ENCODE data around the gene TRAK2. TPM values are rescaled to one million over a fixed set of nuclear protein-coding genes. Genes with fewer than 3 reads are reported as not detected.

The TRAK2 gene
- total and polyA plus RNA-seq, 9 of the 15 experiments (the other 6 are each of a cell fraction or from before 2014, with no cell fraction given): 3.4 to 10.4 (median 7.3) TPM

DNA sequence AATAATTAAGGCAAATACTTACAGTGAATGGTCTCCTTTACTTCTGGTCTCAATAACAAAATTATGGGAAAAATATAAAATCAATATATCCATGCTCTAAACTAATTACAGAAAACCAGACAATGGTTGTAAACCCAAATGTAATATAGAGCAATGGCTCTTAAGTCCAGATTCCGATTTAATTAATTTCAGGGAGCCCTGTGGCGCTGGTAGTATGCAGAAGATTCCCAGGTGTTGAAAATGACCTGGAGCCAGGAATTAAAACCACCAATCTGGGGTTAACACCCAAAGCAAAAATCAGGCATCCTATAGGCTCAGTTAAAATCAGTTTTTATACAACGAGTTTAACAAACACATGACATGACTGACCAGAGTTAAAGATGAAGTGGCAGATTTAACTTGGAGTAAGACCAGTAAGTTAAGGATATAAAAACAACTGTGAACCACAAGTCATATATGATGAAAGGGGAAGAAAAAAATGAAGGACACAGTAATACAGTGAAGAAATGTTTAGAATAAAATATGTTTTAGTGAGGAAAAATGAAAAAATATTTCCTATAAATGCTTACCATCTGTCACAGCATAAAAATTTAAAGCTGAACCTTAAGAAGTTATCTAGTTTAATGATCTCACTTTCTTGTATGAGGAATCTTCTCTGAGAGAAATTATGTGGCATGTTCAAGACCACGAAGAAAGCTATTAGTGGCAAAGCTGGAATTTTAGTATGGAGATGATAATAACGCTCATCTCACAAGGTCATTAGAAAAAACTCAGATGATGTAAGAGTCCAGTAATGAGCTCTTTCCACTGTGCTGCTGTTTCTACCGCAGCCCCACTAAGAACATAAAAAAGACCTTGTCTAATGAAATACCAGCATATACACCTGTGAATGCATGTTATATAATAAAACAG is 48.4 kb downstream of the TRAK2 start (continued):
- TF ChIP-seq, protein P1, sequence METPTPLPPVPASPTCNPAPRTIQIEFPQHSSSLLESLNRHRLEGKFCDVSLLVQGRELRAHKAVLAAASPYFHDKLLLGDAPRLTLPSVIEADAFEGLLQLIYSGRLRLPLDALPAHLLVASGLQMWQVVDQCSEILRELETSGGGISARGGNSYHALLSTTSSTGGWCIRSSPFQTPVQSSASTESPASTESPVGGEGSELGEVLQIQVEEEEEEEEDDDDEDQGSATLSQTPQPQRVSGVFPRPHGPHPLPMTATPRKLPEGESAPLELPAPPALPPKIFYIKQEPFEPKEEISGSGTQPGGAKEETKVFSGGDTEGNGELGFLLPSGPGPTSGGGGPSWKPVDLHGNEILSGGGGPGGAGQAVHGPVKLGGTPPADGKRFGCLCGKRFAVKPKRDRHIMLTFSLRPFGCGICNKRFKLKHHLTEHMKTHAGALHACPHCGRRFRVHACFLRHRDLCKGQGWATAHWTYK (CRISPR knock-in tag; IDR thresholded peaks at IDR 0.05): peak; percentile 89
- no peak for TF ChIP-seq NFYB (IDR thresholded peaks at IDR 0.05; ENCODE audit: extremely low read depth, insufficient read length)
- no peak for TF ChIP-seq ZKSCAN3 (CRISPR knock-in tag; IDR thresholded peaks at IDR 0.05)
- TF ChIP-seq GTF2E2 (tag; IDR thresholded peaks at IDR 0.05): 0 out of 2 replicates have a peak, but pooled peaks have one; percentile 54
- TF ChIP-seq EGR1 (conservative IDR thresholded peaks at IDR 0.05): no peak
- TF ChIP-seq ARID1B (IDR thresholded peaks at IDR 0.05): peak; percentile 21; the same call in 1 of the 2 replicates
- no peak for TF ChIP-seq TAF7 (tag; IDR thresholded peaks at IDR 0.05)
- no peak for TF ChIP-seq BHLHE40 (IDR thresholded peaks at IDR 0.05; ENCODE audit: low read length)
- no peak for TF ChIP-seq PHB (CRISPR knock-in tag; IDR thresholded peaks at IDR 0.05)
- TF ChIP-seq SMARCB1 (IDR thresholded peaks at IDR 0.05; ENCODE audit: insufficient read length, low read depth): no peak
- TF ChIP-seq ESRRA (IDR thresholded peaks at IDR 0.05; ENCODE audit: borderline replicate concordance, low read depth): peak; percentile 81
- TF ChIP-seq, protein P2, sequence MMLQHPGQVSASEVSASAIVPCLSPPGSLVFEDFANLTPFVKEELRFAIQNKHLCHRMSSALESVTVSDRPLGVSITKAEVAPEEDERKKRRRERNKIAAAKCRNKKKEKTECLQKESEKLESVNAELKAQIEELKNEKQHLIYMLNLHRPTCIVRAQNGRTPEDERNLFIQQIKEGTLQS (IDR thresholded peaks at IDR 0.05): peak; percentile 80
- TF ChIP-seq, protein P2 (CRISPR knock-in tag; conservative IDR thresholded peaks at IDR 0.05): no peak
- TF ChIP-seq CCAR2 (IDR thresholded peaks at IDR 0.05; ENCODE audit: low read depth, low read length): no peak
- no peak for TF ChIP-seq BCL6 (CRISPR knock-in tag; IDR thresholded peaks at IDR 0.05)
- TF ChIP-seq XRCC5 (IDR thresholded peaks at IDR 0.05; ENCODE audit: low read depth, low read length): no peak
- TF ChIP-seq CEBPG (CRISPR knock-in tag; IDR thresholded peaks at IDR 0.05): peak; percentile 72
- TF ChIP-seq CEBPG (tag; conservative IDR thresholded peaks at IDR 0.05 in 1 of 2, IDR thresholded peaks at IDR 0.05 in 1 of 2): peak; percentile 50 to 89; a peak in 3 of 4 replicates
- TF ChIP-seq ZNF224 (CRISPR knock-in tag; IDR thresholded peaks at IDR 0.05): no peak
- TF ChIP-seq ZNF197 (CRISPR knock-in tag; IDR thresholded peaks at IDR 0.05; ENCODE audit: low read depth): peak; percentile 64; the same call in 1 of the 2 replicates
- TF ChIP-seq SREBF2 (CRISPR knock-in tag; IDR thresholded peaks at IDR 0.05): no peak
- TF ChIP-seq BMI1 (IDR thresholded peaks at IDR 0.05; ENCODE audit: low read length): no peak
- TF ChIP-seq, protein P3, sequence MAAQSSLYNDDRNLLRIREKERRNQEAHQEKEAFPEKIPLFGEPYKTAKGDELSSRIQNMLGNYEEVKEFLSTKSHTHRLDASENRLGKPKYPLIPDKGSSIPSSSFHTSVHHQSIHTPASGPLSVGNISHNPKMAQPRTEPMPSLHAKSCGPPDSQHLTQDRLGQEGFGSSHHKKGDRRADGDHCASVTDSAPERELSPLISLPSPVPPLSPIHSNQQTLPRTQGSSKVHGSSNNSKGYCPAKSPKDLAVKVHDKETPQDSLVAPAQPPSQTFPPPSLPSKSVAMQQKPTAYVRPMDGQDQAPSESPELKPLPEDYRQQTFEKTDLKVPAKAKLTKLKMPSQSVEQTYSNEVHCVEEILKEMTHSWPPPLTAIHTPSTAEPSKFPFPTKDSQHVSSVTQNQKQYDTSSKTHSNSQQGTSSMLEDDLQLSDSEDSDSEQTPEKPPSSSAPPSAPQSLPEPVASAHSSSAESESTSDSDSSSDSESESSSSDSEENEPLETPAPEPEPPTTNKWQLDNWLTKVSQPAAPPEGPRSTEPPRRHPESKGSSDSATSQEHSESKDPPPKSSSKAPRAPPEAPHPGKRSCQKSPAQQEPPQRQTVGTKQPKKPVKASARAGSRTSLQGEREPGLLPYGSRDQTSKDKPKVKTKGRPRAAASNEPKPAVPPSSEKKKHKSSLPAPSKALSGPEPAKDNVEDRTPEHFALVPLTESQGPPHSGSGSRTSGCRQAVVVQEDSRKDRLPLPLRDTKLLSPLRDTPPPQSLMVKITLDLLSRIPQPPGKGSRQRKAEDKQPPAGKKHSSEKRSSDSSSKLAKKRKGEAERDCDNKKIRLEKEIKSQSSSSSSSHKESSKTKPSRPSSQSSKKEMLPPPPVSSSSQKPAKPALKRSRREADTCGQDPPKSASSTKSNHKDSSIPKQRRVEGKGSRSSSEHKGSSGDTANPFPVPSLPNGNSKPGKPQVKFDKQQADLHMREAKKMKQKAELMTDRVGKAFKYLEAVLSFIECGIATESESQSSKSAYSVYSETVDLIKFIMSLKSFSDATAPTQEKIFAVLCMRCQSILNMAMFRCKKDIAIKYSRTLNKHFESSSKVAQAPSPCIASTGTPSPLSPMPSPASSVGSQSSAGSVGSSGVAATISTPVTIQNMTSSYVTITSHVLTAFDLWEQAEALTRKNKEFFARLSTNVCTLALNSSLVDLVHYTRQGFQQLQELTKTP (IDR thresholded peaks at IDR 0.05; ENCODE audit: low read depth in 1 of 2, partially characterized antibody in 2 of 2): peak in 1 of 2 experiments; percentile 43
- TF ChIP-seq ZKSCAN8 (CRISPR knock-in tag; IDR thresholded peaks at IDR 0.05): no peak

Measured in K562 (cell line).